Caco-2 (cell line): ENCODE results near the gene NRN1L. TPM values are rescaled to one million over a fixed set of nuclear protein-coding genes. Genes with fewer than 3 reads are reported as not detected.
"Not testable (repeated sequence)": the region's sequence is repeated elsewhere in the genome, so short reads cannot be mapped to it uniquely, and the experiment has no call there.

Experiments
- BruUV-seq: library from RNA; stranded (reverse); fragments of 400-500 nt; replicated peaks from 2 replicates; lab custom pipeline; 2021; lab: Mats Ljungman, UMichigan
- CTCF ChIA-PET: fragments of 300-600 bp; sonication (Branson Sonifier 250); formaldehyde crosslinking; loops from one replicate; lab custom pipeline; 2022; ENCODE audit warnings: antibody characterized with exemption; lab: Charles Lee
- POLR2A ChIA-PET: fragments of 300-600 bp; sonication (Branson Sonifier 250); formaldehyde crosslinking; loops from one replicate; lab custom pipeline; 2022; ENCODE audit warnings: antibody characterized with exemption; lab: Charles Lee
- DNase-seq, 2 experiments: peaks; one replicate each; pipeline versions ENCODE4 v3.0.0 to v3.0.0-alpha.2; 2020 to 2022
- H3K27me3 ChIP-seq: replicated peaks from 2 replicates; pipeline ENCODE4 v1.6.0; 2011; ENCODE audit warnings: low read length; ENCODE audit not compliant: control insufficient read depth, insufficient read depth
- H3K36me3 ChIP-seq: 2 replicates; pipeline ENCODE4 v1.5.1; 2011; ENCODE audit warnings: low read length; ENCODE audit not compliant: control insufficient read depth, insufficient read depth
- H3K4me1 ChIP-seq: fragments of 250-450 bp; sonication (Bioruptor Pico); 2 replicates; pipeline ENCODE4 v1.5.1; 2020; ENCODE audit warnings: mild to moderate bottlenecking
- H3K4me3 ChIP-seq: 2 replicates; pipeline ENCODE4 v1.5.1; 2011; ENCODE audit warnings: low read depth, mild to moderate bottlenecking, control low read depth, low read length
- H3K9me3 ChIP-seq: fragments of 250-450 bp; sonication (Bioruptor Pico); 2 replicates; pipeline ENCODE4 v1.5.1; 2020; ENCODE audit warnings: mild to moderate bottlenecking, moderate library complexity
- H3K27ac Mint-ChIP-seq: one replicate; pipeline ENCODE4 v1.8.0; 2022; ENCODE audit warnings: mixed read lengths; ENCODE audit not compliant: unreplicated experiment
- H3K27me3 Mint-ChIP-seq: one replicate; pipeline ENCODE4 v1.8.0; 2022; ENCODE audit warnings: mixed read lengths; ENCODE audit not compliant: insufficient read depth, unreplicated experiment
- H3K36me3 Mint-ChIP-seq: one replicate; pipeline ENCODE4 v1.8.0; 2022; ENCODE audit warnings: mild to moderate bottlenecking, mixed read lengths; ENCODE audit not compliant: insufficient read depth, unreplicated experiment
- H3K4me1 Mint-ChIP-seq: one replicate; pipeline ENCODE4 v1.8.0; 2022; ENCODE audit warnings: low read depth, mixed read lengths; ENCODE audit not compliant: unreplicated experiment
- H3K4me3 Mint-ChIP-seq: one replicate; pipeline ENCODE4 v1.8.0; 2022; ENCODE audit warnings: mild to moderate bottlenecking, moderate library complexity, mixed read lengths; ENCODE audit not compliant: unreplicated experiment
- H3K9me3 Mint-ChIP-seq: one replicate; pipeline ENCODE4 v1.8.0; 2022; ENCODE audit warnings: mixed read lengths; ENCODE audit not compliant: unreplicated experiment
- intact Hi-C: fragments of 100-400 bp; cut with micrococcal nuclease; formaldehyde crosslinking; loops from one replicate; pipeline ENCODE4 v1.10.0; 2022; ENCODE audit not compliant: unreplicated experiment
- total RNA-seq: library from RNA; stranded (reverse); gene quantifications from 2 replicates; pipeline ENCODE4 v1.2.3, GENCODE V29; 2022
- TF ChIP-seq, protein P1 (sequence below), 2 experiments: fragments of 200-600 bp in 1 of 2; IDR thresholded peaks; 1 replicate in 1 of 2; 2 replicates in 1 of 2; pipeline versions ENCODE4 v1.5.1 to v1.8.0; 2011 to 2022; ENCODE audit warnings: antibody characterized with exemption in 1 of 2, control low read depth in 1 of 2, inconsistent platforms in 1 of 2, low read depth in 1 of 2, low read length in 1 of 2, mild to moderate bottlenecking in 1 of 2, moderate library complexity in 1 of 2; ENCODE audit not compliant: insufficient read depth in 1 of 2, severe bottlenecking in 1 of 2, unreplicated experiment in 1 of 2

NRN1L gene
- total RNA-seq, 1 experiment from 2014 or later, result 0.93 TPM

GRCh38 chr16:67910158-67910557, 25.5 kb downstream of the NRN1L start:
- DNase-seq, result no peak
- no peak overlapping the region for H3K4me3 Mint-ChIP-seq
- POLR2A ChIA-PET, result no interaction called here

GRCh38 chr16:67914758-67915495, 30.2 kb downstream of the NRN1L start:
- Mint-ChIP-seq H3K9me3 (no peaks in the 10 kb centered on the region), H3K4me3 (no peak overlapping the region), H3K36me3 (no peaks in the 10 kb centered on the region), H3K27me3 (no peaks in the 10 kb centered on the region), H3K27ac (no peak overlapping the region), H3K4me1 (peaks cover 7% of the 10 kb centered on the region)
- DNase-seq, result no peak
- ChIA-PET POLR2A (no interaction called here), CTCF (interaction anchor here (0.6 to 0.8 kb wide), 5 partner anchors 20 to 245 kb away, joined by 3 to 5 read pairs (median 3); no protein-coding TSS in a partner anchor)
- Histone ChIP-seq H3K36me3 (peaks cover 6% of the 10 kb centered on the region), H3K27me3 (no peaks in the 10 kb centered on the region), H3K4me3 (no peak overlapping the region), H3K9me3 (no peaks in the 10 kb centered on the region), H3K4me1 (no peaks in the 10 kb centered on the region)
- intact Hi-C loops, result no loop called here
- TF ChIP-seq, protein P1, sequence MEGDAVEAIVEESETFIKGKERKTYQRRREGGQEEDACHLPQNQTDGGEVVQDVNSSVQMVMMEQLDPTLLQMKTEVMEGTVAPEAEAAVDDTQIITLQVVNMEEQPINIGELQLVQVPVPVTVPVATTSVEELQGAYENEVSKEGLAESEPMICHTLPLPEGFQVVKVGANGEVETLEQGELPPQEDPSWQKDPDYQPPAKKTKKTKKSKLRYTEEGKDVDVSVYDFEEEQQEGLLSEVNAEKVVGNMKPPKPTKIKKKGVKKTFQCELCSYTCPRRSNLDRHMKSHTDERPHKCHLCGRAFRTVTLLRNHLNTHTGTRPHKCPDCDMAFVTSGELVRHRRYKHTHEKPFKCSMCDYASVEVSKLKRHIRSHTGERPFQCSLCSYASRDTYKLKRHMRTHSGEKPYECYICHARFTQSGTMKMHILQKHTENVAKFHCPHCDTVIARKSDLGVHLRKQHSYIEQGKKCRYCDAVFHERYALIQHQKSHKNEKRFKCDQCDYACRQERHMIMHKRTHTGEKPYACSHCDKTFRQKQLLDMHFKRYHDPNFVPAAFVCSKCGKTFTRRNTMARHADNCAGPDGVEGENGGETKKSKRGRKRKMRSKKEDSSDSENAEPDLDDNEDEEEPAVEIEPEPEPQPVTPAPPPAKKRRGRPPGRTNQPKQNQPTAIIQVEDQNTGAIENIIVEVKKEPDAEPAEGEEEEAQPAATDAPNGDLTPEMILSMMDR (IDR thresholded peaks at IDR 0.05; ENCODE audit: insufficient read depth in 1 of 2, low read depth in 1 of 2, low read length in 1 of 2, severe bottlenecking in 1 of 2, unreplicated experiment in 1 of 2), result no peak
- BruUV-seq, result no TSS peak

More at GRCh38 chr16:67910158-67910557, 25.5 kb downstream of the NRN1L start:
- H3K4me1 Mint-ChIP-seq, result no peaks in the 10 kb centered on the region
- CTCF ChIA-PET, result interaction anchor here (0.5 kb wide), 1 partner anchor 687 kb away, joined by 3 read pairs; no protein-coding TSS in a partner anchor
- Histone ChIP-seq H3K4me3 (no peak overlapping the region), H3K27me3 (no peaks in the 10 kb centered on the region), H3K9me3 (no peaks in the 10 kb centered on the region), H3K4me1 (no peaks in the 10 kb centered on the region), H3K36me3 (peaks cover 4% of the 10 kb centered on the region)
- no peaks in the 10 kb centered on the region for H3K27me3 Mint-ChIP-seq
- no TSS peak for BruUV-seq
- TF ChIP-seq, protein P1 (IDR thresholded peaks at IDR 0.05; ENCODE audit: insufficient read depth in 1 of 2, low read depth in 1 of 2, low read length in 1 of 2, severe bottlenecking in 1 of 2, unreplicated experiment in 1 of 2), result no peak
- no peaks in the 10 kb centered on the region for H3K9me3 Mint-ChIP-seq
- intact Hi-C loops, result no loop called here
- H3K27ac Mint-ChIP-seq, result no peak overlapping the region
- peaks cover 16% of the 10 kb centered on the region for H3K36me3 Mint-ChIP-seq

DNA sequence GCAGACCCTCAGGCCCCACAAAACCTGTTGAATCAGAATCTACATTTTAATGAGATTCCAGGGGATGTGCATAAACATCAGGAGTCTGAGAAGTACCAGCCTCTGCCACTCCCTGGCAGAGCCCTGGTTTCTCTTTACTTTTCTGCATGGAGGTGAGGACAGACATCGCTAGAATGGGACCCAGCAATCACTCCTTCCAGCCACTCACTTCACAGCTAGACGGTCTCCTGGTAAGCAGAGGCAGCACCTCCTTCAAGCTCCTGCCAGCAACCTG, 30.7 kb downstream of the NRN1L start:
- H3K4me1 ChIP-seq, H3K36me3 Mint-ChIP-seq, H3K27me3 ChIP-seq, POLR2A ChIA-PET, DNase-seq, intact Hi-C loops, H3K27ac Mint-ChIP-seq, H3K4me1 Mint-ChIP-seq, BruUV-seq, H3K4me3 Mint-ChIP-seq, H3K9me3 ChIP-seq, H3K36me3 ChIP-seq, H3K4me3 ChIP-seq, H3K9me3 Mint-ChIP-seq, H3K27me3 Mint-ChIP-seq: not testable (repeated sequence)
- CTCF ChIA-PET, result interaction anchor here (0.8 kb wide), 1 partner anchor 99 kb away, joined by 3 read pairs; no protein-coding TSS in a partner anchor
